ENCODE results near the gene CACNG8. TPM values are rescaled to one million over a fixed set of nuclear protein-coding genes. Genes with fewer than 3 reads are reported as not detected.

Gene CACNG8
- polyA plus RNA-seq, 1 of the 3 experiments (the other 2 are of a cell fraction): 1.3 TPM

DNA sequence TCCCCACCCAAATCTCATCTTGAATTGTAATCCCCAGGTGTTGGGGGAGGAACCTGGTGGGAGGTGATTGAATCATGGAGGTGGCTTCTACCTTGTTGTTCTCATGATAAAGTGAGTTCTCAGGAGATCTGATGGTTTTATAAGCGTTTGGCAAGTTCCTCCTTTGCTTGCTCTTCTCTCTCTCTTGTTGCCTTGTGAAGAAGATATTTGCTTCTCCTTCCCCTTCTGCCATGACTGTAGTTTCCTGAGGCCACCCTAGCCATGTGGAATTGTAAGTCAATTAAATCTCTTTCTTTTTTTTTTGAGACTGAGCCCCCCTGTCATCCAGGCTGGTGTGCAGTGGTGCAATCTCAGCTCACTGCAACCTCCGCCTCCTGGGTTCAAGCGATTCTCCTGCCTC is 66.6 kb downstream of the CACNG8 start:
- CTCF ChIA-PET: interaction anchor here (0.6 to 5.2 kb wide), 45 partner anchors 8 to 297 kb away, joined by 3 to 54 read pairs (median 4); partner anchors contain the start of genes CACNG7 and PRKCG
- H3K4me1 ChIP-seq (ENCODE audit: control insufficient read depth in 1 of 2, insufficient read depth in 2 of 2, low read depth in 1 of 2, low read length in 1 of 2): no peaks in the 10 kb centered on the region
- H3K4me2 ChIP-seq: no peak overlapping the region
- no peaks in the 10 kb centered on the region for H3K36me3 ChIP-seq (replicated peaks in 1 of 2; ENCODE audit: control insufficient read depth in 1 of 2, insufficient read depth in 2 of 2, low read length in 1 of 2)
- POLR2A ChIA-PET: no interaction called here
- no peak overlapping the region for H3K27ac ChIP-seq (ENCODE audit: low read depth in 2 of 2, low read length in 1 of 2)
- H3K4me3 ChIP-seq (ENCODE audit: low read depth in 2 of 2, low read length in 1 of 2): no peak overlapping the region
- peaks cover 13% of the 10 kb centered on the region for H3F3A ChIP-seq (replicated peaks; ENCODE audit: insufficient read depth)
- TF ChIP-seq, protein P1, sequence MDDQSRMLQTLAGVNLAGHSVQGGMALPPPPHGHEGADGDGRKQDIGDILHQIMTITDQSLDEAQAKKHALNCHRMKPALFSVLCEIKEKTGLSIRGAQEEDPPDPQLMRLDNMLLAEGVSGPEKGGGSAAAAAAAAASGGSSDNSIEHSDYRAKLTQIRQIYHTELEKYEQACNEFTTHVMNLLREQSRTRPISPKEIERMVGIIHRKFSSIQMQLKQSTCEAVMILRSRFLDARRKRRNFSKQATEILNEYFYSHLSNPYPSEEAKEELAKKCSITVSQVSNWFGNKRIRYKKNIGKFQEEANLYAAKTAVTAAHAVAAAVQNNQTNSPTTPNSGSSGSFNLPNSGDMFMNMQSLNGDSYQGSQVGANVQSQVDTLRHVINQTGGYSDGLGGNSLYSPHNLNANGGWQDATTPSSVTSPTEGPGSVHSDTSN (IDR thresholded peaks at IDR 0.05): no peak
- H3K9me3 ChIP-seq: no peaks in the 10 kb centered on the region
- DNase-seq: no peak
- H3K9me2 ChIP-seq: no peaks in the 10 kb centered on the region
- no peaks in the 10 kb centered on the region for H3K79me2 ChIP-seq (ENCODE audit: insufficient read depth)
- no peak overlapping the region for H3K9ac ChIP-seq
- no peaks in the 10 kb centered on the region for H3K27me3 ChIP-seq (ENCODE audit: insufficient read depth)
- no peak overlapping the region for H2AFZ ChIP-seq (ENCODE audit: low read depth)
- WGBS (ENCODE audit: low lambda C conversion rate): 68% methylated on average over 3 of the region's 3 CpGs
- no peaks in the 10 kb centered on the region for H4K20me1 ChIP-seq (ENCODE audit: insufficient read depth)

DNA sequence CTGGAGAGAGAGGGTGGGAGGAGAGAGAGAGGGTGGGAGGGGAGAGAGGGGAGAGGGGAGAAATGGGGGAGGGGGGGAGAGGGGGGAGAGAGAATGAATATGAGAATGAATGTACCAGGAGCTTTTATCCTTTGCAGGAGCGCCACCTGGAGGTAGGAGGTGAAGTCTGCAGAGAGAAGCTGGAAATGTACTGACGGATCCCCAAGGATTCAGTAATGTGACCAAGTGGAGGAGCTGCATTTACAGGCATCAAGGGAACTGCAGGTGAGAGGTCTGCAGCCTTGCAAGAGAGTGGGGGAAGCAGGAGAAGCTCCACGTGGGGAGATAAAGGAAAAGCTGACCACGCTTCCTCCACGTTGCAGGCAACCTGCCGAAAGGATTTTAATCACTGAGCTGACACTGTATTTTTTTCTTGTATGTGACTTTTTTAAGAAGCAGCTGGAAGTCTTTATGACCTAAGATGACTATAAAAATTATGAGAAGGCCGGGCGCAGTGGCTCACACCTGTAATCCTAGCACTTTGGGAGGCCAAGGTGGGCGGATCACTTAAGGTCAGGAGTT is 67.3 kb downstream of the CACNG8 start:
- no peaks in the 10 kb centered on the region for H4K20me1 ChIP-seq (ENCODE audit: insufficient read depth)
- TF ChIP-seq GABPA (IDR thresholded peaks at IDR 0.05; ENCODE audit: low read depth) (no peak), NRF1 (IDR thresholded peaks at IDR 0.05; ENCODE audit: low read depth, low read length) (peak; percentile 12; the same call in 1 of the 2 replicates), CHD2 (IDR thresholded peaks at IDR 0.05; ENCODE audit: low read length, partially characterized antibody) (no peak), FOSL2 (IDR thresholded peaks at IDR 0.05; ENCODE audit: borderline replicate concordance, low read depth) (no peak), TAF1 (IDR thresholded peaks at IDR 0.05; ENCODE audit: borderline replicate concordance, low read depth, low read length) (no peak), MEF2A (IDR thresholded peaks at IDR 0.05; ENCODE audit: borderline replicate concordance, low read depth) (no peak), RAD21 (IDR thresholded peaks at IDR 0.05; ENCODE audit: low read length) (peak; percentile 81), YY1 (IDR thresholded peaks at IDR 0.05; ENCODE audit: low read depth) (no peak), SMC3 (IDR thresholded peaks at IDR 0.05; ENCODE audit: low read depth, low read length) (peak; percentile 66), POLR2AphosphoS5 (IDR thresholded peaks at IDR 0.05; ENCODE audit: low read depth, low read length) (no peak), ELF1 (IDR thresholded peaks at IDR 0.05) (no peak), NFIC (IDR thresholded peaks at IDR 0.05; ENCODE audit: borderline replicate concordance) (no peak), FOXJ3 (CRISPR knock-in tag; IDR thresholded peaks at IDR 0.05) (no peak), RCOR1 (IDR thresholded peaks at IDR 0.05; ENCODE audit: low read length) (no peak), GATA2 (CRISPR knock-in tag; IDR thresholded peaks at IDR 0.05) (no peak)
- TF ChIP-seq, protein P2, sequence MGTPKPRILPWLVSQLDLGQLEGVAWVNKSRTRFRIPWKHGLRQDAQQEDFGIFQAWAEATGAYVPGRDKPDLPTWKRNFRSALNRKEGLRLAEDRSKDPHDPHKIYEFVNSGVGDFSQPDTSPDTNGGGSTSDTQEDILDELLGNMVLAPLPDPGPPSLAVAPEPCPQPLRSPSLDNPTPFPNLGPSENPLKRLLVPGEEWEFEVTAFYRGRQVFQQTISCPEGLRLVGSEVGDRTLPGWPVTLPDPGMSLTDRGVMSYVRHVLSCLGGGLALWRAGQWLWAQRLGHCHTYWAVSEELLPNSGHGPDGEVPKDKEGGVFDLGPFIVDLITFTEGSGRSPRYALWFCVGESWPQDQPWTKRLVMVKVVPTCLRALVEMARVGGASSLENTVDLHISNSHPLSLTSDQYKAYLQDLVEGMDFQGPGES (IDR thresholded peaks at IDR 0.05; ENCODE audit: low read depth, low read length): no peak
- TF ChIP-seq, protein P3, sequence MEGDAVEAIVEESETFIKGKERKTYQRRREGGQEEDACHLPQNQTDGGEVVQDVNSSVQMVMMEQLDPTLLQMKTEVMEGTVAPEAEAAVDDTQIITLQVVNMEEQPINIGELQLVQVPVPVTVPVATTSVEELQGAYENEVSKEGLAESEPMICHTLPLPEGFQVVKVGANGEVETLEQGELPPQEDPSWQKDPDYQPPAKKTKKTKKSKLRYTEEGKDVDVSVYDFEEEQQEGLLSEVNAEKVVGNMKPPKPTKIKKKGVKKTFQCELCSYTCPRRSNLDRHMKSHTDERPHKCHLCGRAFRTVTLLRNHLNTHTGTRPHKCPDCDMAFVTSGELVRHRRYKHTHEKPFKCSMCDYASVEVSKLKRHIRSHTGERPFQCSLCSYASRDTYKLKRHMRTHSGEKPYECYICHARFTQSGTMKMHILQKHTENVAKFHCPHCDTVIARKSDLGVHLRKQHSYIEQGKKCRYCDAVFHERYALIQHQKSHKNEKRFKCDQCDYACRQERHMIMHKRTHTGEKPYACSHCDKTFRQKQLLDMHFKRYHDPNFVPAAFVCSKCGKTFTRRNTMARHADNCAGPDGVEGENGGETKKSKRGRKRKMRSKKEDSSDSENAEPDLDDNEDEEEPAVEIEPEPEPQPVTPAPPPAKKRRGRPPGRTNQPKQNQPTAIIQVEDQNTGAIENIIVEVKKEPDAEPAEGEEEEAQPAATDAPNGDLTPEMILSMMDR (IDR thresholded peaks at IDR 0.05): peak; percentile 69
- TF ChIP-seq, protein P4, sequence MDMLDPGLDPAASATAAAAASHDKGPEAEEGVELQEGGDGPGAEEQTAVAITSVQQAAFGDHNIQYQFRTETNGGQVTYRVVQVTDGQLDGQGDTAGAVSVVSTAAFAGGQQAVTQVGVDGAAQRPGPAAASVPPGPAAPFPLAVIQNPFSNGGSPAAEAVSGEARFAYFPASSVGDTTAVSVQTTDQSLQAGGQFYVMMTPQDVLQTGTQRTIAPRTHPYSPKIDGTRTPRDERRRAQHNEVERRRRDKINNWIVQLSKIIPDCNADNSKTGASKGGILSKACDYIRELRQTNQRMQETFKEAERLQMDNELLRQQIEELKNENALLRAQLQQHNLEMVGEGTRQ (IDR thresholded peaks at IDR 0.05; ENCODE audit: borderline replicate concordance, low read depth, low read length): no peak
- TF ChIP-seq, protein P5, sequence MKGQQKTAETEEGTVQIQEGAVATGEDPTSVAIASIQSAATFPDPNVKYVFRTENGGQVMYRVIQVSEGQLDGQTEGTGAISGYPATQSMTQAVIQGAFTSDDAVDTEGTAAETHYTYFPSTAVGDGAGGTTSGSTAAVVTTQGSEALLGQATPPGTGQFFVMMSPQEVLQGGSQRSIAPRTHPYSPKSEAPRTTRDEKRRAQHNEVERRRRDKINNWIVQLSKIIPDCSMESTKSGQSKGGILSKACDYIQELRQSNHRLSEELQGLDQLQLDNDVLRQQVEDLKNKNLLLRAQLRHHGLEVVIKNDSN (IDR thresholded peaks at IDR 0.05; ENCODE audit: borderline replicate concordance, low read depth): no peak
- no peak overlapping the region for H3K27ac ChIP-seq (ENCODE audit: low read depth in 2 of 2, low read length in 1 of 2)
- peak overlapping the region; percentile 81; the same call in 1 of the 2 replicates for H3K4me2 ChIP-seq
- H3K9me3 ChIP-seq: no peaks in the 10 kb centered on the region
- no peaks in the 10 kb centered on the region for H3K36me3 ChIP-seq (replicated peaks in 1 of 2; ENCODE audit: control insufficient read depth in 1 of 2, insufficient read depth in 2 of 2, low read length in 1 of 2)
- no peaks in the 10 kb centered on the region for H3K27me3 ChIP-seq (ENCODE audit: insufficient read depth)
- no peak overlapping the region for H3K9ac ChIP-seq
- H3K4me1 ChIP-seq (ENCODE audit: control insufficient read depth in 1 of 2, insufficient read depth in 2 of 2, low read depth in 1 of 2, low read length in 1 of 2): no peaks in the 10 kb centered on the region
- POLR2A ChIA-PET: no interaction called here
- H3K79me2 ChIP-seq (ENCODE audit: insufficient read depth): no peaks in the 10 kb centered on the region
- H3K9me2 ChIP-seq: no peaks in the 10 kb centered on the region
- WGBS (ENCODE audit: low lambda C conversion rate): 6% methylated on average over 9 of the region's 9 CpGs
- CTCF ChIA-PET: interaction anchor here (0.6 to 5.2 kb wide), 55 partner anchors 9 to 261 kb away, joined by 3 to 54 read pairs (median 4); partner anchors contain the start of genes CACNG7 and PRKCG
- peaks cover 13% of the 10 kb centered on the region for H3F3A ChIP-seq (replicated peaks; ENCODE audit: insufficient read depth)
- no peak overlapping the region for H2AFZ ChIP-seq (ENCODE audit: low read depth)
- no peak overlapping the region; a peak in 1 of 4 replicates for H3K4me3 ChIP-seq (ENCODE audit: low read depth in 2 of 2, low read length in 1 of 2)
- DNase-seq: peak; percentile 71

Measured in SK-N-SH (cell line).